Ishikawa (cell line): ENCODE data around the gene IFI44.

Source experiments
- CEBPB ChIP-seq: IDR thresholded peaks from 2 replicates; pipeline ENCODE4 v1.6.1; 2012
- CREB1 ChIP-seq: IDR thresholded peaks from 2 replicates; pipeline ENCODE4 v1.6.1; 2012; ENCODE audit warnings: low read depth
- EGR1 ChIP-seq: IDR thresholded peaks from 2 replicates; pipeline ENCODE4 v1.6.1; 2012
- EP300 ChIP-seq: IDR thresholded peaks from 2 replicates; pipeline ENCODE4 v1.6.1; 2012; ENCODE audit warnings: borderline replicate concordance
- FOXM1 ChIP-seq: IDR thresholded peaks from 2 replicates; pipeline ENCODE4 v1.6.1; 2012; ENCODE audit warnings: low read depth, borderline replicate concordance
- MAX ChIP-seq: IDR thresholded peaks from 2 replicates; pipeline ENCODE4 v1.6.1; 2012
- NFIC ChIP-seq: IDR thresholded peaks from 2 replicates; pipeline ENCODE4 v1.6.1; 2012
- RAD21 ChIP-seq: IDR thresholded peaks from 2 replicates; pipeline ENCODE4 v1.6.1; 2012; ENCODE audit warnings: low read depth
- REST ChIP-seq: IDR thresholded peaks from 2 replicates; pipeline ENCODE4 v1.6.1; 2012; ENCODE audit warnings: low read depth, mild to moderate bottlenecking
- TAF1 ChIP-seq: IDR thresholded peaks from 2 replicates; pipeline ENCODE4 v1.6.1; 2012; ENCODE audit warnings: low read depth, mild to moderate bottlenecking
- TCF12 ChIP-seq: IDR thresholded peaks from 2 replicates; pipeline ENCODE4 v1.6.1; 2012; ENCODE audit warnings: low read depth
- TEAD4 ChIP-seq: IDR thresholded peaks from 2 replicates; pipeline ENCODE4 v1.6.1; 2012
- USF1 ChIP-seq: IDR thresholded peaks from 2 replicates; pipeline ENCODE4 v1.6.1; 2012
- YY1 ChIP-seq: IDR thresholded peaks from 2 replicates; pipeline ENCODE4 v1.6.1; 2012; ENCODE audit warnings: low read depth
- ZBTB7A ChIP-seq: IDR thresholded peaks from 2 replicates; pipeline ENCODE4 v1.6.1; 2012; ENCODE audit warnings: low read depth

IFI44 gene

GRCh38 chr1:78647238-78647637 lies 2.4 kb upstream of the IFI44 start:
- TF ChIP-seq TEAD4: no peak
- TF ChIP-seq FOXM1: no peak
- no peak for TF ChIP-seq YY1
- TF ChIP-seq TCF12: no peak
- TF ChIP-seq MAX: no peak
- no peak for TF ChIP-seq REST
- TF ChIP-seq ZBTB7A: no peak
- no peak for TF ChIP-seq CREB1
- no peak for TF ChIP-seq USF1
- no peak for TF ChIP-seq TAF1
- no peak for TF ChIP-seq EP300
- TF ChIP-seq NFIC: no peak

GRCh38 chr1:78650114-78650660 lies 556 bp downstream of the IFI44 start:
- TF ChIP-seq TEAD4 (no peak), CREB1 (no peak), MAX (no peak), TAF1 (no peak), FOXM1 (no peak), REST (no peak), ZBTB7A (no peak), TCF12 (no peak), RAD21 (no peak), NFIC (no peak), USF1 (no peak), YY1 (no peak), EP300 (no peak)

DNA sequence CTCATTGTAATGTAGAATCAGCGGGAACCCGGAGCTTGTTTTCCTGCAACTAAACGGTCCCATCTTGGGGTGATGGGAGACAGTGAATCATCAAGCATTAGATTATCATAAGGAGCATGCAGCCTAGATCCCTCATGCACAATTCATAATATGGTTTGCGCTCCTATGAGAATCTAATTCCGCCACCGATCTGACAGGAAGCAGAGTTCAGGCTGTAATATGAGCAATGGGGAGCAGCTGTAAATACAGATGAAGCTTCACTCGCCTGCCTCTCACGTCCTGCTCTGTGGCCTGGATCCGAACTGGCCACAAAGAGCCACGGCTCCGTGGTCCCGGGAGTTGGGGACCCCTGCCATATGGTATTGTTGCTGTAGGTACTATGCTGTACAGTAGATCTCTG lies 1.6 kb downstream of the IFI44 start:
- TF ChIP-seq CREB1 (no peak), TEAD4 (no peak), CEBPB (no peak), REST (no peak), FOXM1 (no peak), EGR1 (no peak)

DNA sequence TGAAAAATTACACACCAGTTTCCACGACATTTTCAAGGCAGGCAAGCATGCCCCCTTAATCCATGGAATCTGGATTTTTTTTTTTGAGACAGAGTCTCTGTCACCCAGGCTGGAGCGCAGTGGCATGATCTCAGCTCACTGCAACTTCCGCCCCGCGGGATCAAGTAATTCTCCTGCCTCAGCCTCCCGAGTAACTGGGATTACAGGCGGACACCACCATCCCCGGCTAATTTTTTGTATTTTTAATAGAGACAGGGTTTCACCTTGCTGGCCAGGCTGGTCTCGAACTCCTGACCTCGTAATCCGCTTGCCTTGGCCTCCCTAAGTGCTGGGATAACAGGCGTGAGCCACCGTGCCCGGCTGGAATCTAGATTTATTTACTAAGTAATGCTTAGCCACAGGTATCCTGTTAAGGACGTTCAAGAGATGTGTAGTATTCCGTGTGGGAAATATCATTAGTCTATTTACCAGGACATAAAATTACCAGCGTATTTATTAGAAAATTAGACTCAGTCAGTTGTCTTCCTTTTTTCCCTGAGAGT lies 2.5 kb downstream of the IFI44 start:
- TF ChIP-seq TAF1 (no peak), REST (no peak), EGR1 (no peak), USF1 (no peak), CREB1 (no peak), RAD21 (no peak), TCF12 (no peak), FOXM1 (no peak), CEBPB (no peak), MAX (no peak), TEAD4 (no peak), YY1 (no peak), EP300 (no peak), NFIC (no peak), ZBTB7A (no peak)
